MM.1S (cell line): Measurements from ENCODE around the gene AK4.

ENCODE experiments used
- DNase-seq: peaks from one replicate; pipeline ENCODE4 v3.0.0-alpha.2; 2015
- H2AFZ ChIP-seq: fragments of 300-600 bp; sonication (generic); 2 replicates; pipeline ENCODE4 v1.6.0; 2016; ENCODE audit warnings: antibody characterized with exemption, low read length
- H3F3A ChIP-seq: fragments of 300-600 bp; sonication (generic); 2 replicates; pipeline ENCODE4 v1.6.1; 2016; ENCODE audit warnings: mild to moderate bottlenecking, antibody characterized with exemption, low read length, moderate library complexity, mixed read lengths; ENCODE audit not compliant: insufficient read depth
- H3K27ac ChIP-seq: fragments of 300-600 bp; sonication (generic); 2 replicates; pipeline ENCODE4 v1.5.1; 2016; ENCODE audit warnings: mild to moderate bottlenecking, low read length
- H3K27me3 ChIP-seq: fragments of 300-600 bp; sonication (generic); replicated peaks from 2 replicates; pipeline ENCODE4 v1.6.0; 2016; ENCODE audit warnings: low read length; ENCODE audit not compliant: insufficient read depth
- H3K36me3 ChIP-seq: fragments of 300-600 bp; sonication (generic); replicated peaks from 2 replicates; pipeline ENCODE4 v1.6.1; 2016; ENCODE audit warnings: mild to moderate bottlenecking, low read length, mixed read lengths; ENCODE audit not compliant: insufficient read depth
- H3K4me1 ChIP-seq: fragments of 300-600 bp; sonication (generic); 2 replicates; pipeline ENCODE4 v1.6.1; 2016; ENCODE audit warnings: low read length, mixed read lengths
- H3K4me2 ChIP-seq: fragments of 300-600 bp; sonication (generic); 2 replicates; pipeline ENCODE4 v1.6.0; 2016; ENCODE audit warnings: low read depth, low read length
- H3K4me3 ChIP-seq: fragments of 300-600 bp; sonication (generic); 2 replicates; pipeline ENCODE4 v1.5.1; 2016; ENCODE audit warnings: low read length, mixed read lengths
- H3K79me2 ChIP-seq: fragments of 300-600 bp; sonication (generic); 2 replicates; pipeline ENCODE4 v1.6.1; 2016; ENCODE audit warnings: mixed run types, low read length, mixed read lengths
- H3K9ac ChIP-seq: fragments of 300-600 bp; sonication (generic); 2 replicates; pipeline ENCODE4 v1.6.1; 2016; ENCODE audit warnings: low read length, mixed read lengths
- H3K9me2 ChIP-seq: fragments of 300-600 bp; sonication (generic); replicated peaks from 2 replicates; pipeline ENCODE4 v1.6.1; 2016; ENCODE audit warnings: mild to moderate bottlenecking, low read length, mixed read lengths; ENCODE audit not compliant: insufficient read depth
- H3K9me3 ChIP-seq: fragments of 300-600 bp; sonication (generic); replicated peaks from 2 replicates; pipeline ENCODE4 v1.6.1; 2016; ENCODE audit warnings: mild to moderate bottlenecking, low read length, mixed read lengths; ENCODE audit not compliant: insufficient read depth
- H4K20me1 ChIP-seq: fragments of 300-600 bp; sonication (generic); 2 replicates; pipeline ENCODE4 v1.6.1; 2016; ENCODE audit warnings: mild to moderate bottlenecking, low read length, moderate library complexity, mixed read lengths; ENCODE audit not compliant: insufficient read depth
- CTCF ChIP-seq: fragments of 300-600 bp; sonication (generic); IDR thresholded peaks from 2 replicates; pipeline ENCODE4 v1.5.1; 2016; ENCODE audit warnings: antibody characterized with exemption, low read length, mixed read lengths
- EZH2 ChIP-seq: fragments of 300-600 bp; sonication (generic); optimal IDR thresholded peaks from 2 replicates; pipeline ENCODE3; 2017; ENCODE audit warnings: low read depth, mild to moderate bottlenecking, antibody characterized with exemption, low read length, mixed read lengths
- EZH2phosphoT487 ChIP-seq: fragments of 300-600 bp; sonication (generic); IDR thresholded peaks from 2 replicates; pipeline ENCODE4 v1.6.1; 2018; ENCODE audit warnings: antibody characterized with exemption, low read length

AK4 gene

GRCh38 chr1:65278376-65279069 is 130.5 kb downstream of the AK4 start:
- no peaks in the 10 kb centered on the region for H3K79me2 ChIP-seq
- H3K9me3 ChIP-seq, result no peaks in the 10 kb centered on the region
- no peaks in the 10 kb centered on the region for H4K20me1 ChIP-seq
- DNase-seq, result no peak
- H3K9ac ChIP-seq, result no peak overlapping the region
- H2AFZ ChIP-seq, result no peak overlapping the region
- no peaks in the 10 kb centered on the region for H3K27me3 ChIP-seq
- H3K36me3 ChIP-seq, result no peaks in the 10 kb centered on the region
- no peaks in the 10 kb centered on the region for H3K9me2 ChIP-seq
- no peak overlapping the region for H3K4me3 ChIP-seq
- no peak overlapping the region for H3K4me2 ChIP-seq
- no peak overlapping the region for H3K27ac ChIP-seq
- no peaks in the 10 kb centered on the region for H3F3A ChIP-seq
- TF ChIP-seq CTCF (no peak), EZH2 (no peak), EZH2phosphoT487 (no peak)
- H3K4me1 ChIP-seq, result no peaks in the 10 kb centered on the region

GRCh38 chr1:65279070-65279779 is 131.2 kb downstream of the AK4 start:
- no peak overlapping the region for H3K9ac ChIP-seq
- no peaks in the 10 kb centered on the region for H3K79me2 ChIP-seq
- H3F3A ChIP-seq, result no peaks in the 10 kb centered on the region
- no peaks in the 10 kb centered on the region for H4K20me1 ChIP-seq
- DNase-seq, result no peak
- H3K4me3 ChIP-seq, result no peak overlapping the region
- no peaks in the 10 kb centered on the region for H3K36me3 ChIP-seq
- no peak overlapping the region for H3K4me2 ChIP-seq
- no peaks in the 10 kb centered on the region for H3K27me3 ChIP-seq
- no peak overlapping the region for H3K27ac ChIP-seq
- TF ChIP-seq EZH2 (no peak), EZH2phosphoT487 (no peak), CTCF (no peak)
- no peak overlapping the region for H2AFZ ChIP-seq
- H3K9me3 ChIP-seq, result no peaks in the 10 kb centered on the region
- no peaks in the 10 kb centered on the region for H3K4me1 ChIP-seq
- H3K9me2 ChIP-seq, result no peaks in the 10 kb centered on the region
